Esophagus muscularis mucosa (tissue), 4 donors: ENCODE measurements around the gene CACNA2D3.

Experiments
- EP300 ChIP-seq: sonication (generic); formaldehyde crosslinking; IDR thresholded peaks from one replicate; pipeline ENCODE4 v1.6.1; 2017; ENCODE audit warnings: antibody characterized with exemption
- POLR2A ChIP-seq: fragments of 450-650 bp; IDR thresholded peaks from one replicate; pipeline ENCODE4 v1.6.1; 2017; ENCODE audit warnings: antibody characterized with exemption, moderate library complexity, mild to moderate bottlenecking, low read depth
- POLR2AphosphoS5 ChIP-seq, 2 donors: sonication (generic); formaldehyde crosslinking; IDR thresholded peaks; one replicate each; pipeline ENCODE4 v1.6.1; 2017; ENCODE audit warnings: antibody characterized with exemption in 2 of 2
- TF ChIP-seq, protein P1 (sequence below), 3 experiments: fragments of 200-600 bp in 2 of 3; fragments of 450-650 bp in 1 of 3; sonication (generic) in 2 of 3; IDR thresholded peaks; one replicate each; pipeline ENCODE4 v1.5.1; 2017 to 2019; ENCODE audit warnings: antibody characterized with exemption in 3 of 3, mild to moderate bottlenecking in 2 of 3, moderate library complexity in 1 of 3

DNA sequence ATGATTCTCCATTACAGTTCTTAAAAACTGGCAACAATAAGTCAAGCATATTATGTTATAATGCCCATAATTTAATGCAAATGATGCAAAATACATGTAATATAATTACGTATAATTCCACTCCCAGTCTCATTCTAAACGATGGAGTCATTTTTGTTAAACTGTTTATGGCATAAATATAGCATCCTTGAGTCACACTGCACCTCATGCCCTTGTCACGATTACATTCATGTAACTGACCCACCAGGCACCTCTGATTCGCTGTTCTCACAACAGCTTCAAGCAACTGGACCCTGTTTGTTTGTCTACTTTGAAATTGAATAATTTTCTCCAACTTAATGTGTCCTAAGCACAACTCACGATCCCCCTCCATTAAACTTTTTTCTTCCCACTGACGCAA, 953.5 kb downstream of the CACNA2D3 start:
- TF ChIP-seq, protein P1, sequence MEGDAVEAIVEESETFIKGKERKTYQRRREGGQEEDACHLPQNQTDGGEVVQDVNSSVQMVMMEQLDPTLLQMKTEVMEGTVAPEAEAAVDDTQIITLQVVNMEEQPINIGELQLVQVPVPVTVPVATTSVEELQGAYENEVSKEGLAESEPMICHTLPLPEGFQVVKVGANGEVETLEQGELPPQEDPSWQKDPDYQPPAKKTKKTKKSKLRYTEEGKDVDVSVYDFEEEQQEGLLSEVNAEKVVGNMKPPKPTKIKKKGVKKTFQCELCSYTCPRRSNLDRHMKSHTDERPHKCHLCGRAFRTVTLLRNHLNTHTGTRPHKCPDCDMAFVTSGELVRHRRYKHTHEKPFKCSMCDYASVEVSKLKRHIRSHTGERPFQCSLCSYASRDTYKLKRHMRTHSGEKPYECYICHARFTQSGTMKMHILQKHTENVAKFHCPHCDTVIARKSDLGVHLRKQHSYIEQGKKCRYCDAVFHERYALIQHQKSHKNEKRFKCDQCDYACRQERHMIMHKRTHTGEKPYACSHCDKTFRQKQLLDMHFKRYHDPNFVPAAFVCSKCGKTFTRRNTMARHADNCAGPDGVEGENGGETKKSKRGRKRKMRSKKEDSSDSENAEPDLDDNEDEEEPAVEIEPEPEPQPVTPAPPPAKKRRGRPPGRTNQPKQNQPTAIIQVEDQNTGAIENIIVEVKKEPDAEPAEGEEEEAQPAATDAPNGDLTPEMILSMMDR (IDR thresholded peaks at IDR 0.05), result no peak
- TF ChIP-seq POLR2A, result no peak
- TF ChIP-seq EP300, result no peak
- no peak for TF ChIP-seq POLR2AphosphoS5 (IDR thresholded peaks at IDR 0.05)
